Endodermal cell (in vitro differentiated cells): ENCODE data around the gene CYSTM1. TPM values are rescaled to one million over a fixed set of nuclear protein-coding genes. Genes with fewer than 3 reads are reported as not detected.
A peak's percentile ranks its signal among the peaks of the same experiment; 100 is the strongest.

Experiments
- DNase-seq: peaks from one replicate; pipeline ENCODE4 v3.0.0-alpha.2; 2017
- H3K27ac ChIP-seq: 2 replicates; pipeline ENCODE4 v1.5.1; 2013; ENCODE audit warnings: mild to moderate bottlenecking, low read depth, low read length, moderate library complexity
- H3K27me3 ChIP-seq: 2 replicates; pipeline ENCODE4 v1.6.1; 2013; ENCODE audit warnings: mild to moderate bottlenecking, low read length, moderate library complexity; ENCODE audit not compliant: insufficient read depth, control insufficient read depth, poor library complexity, severe bottlenecking
- H3K36me3 ChIP-seq: 2 replicates; pipeline ENCODE4 v1.7.0; 2013; ENCODE audit warnings: mild to moderate bottlenecking, low read length, moderate library complexity; ENCODE audit not compliant: control insufficient read depth, insufficient read depth
- H3K4me1 ChIP-seq: one replicate; pipeline ENCODE4 v1.7.0; 2013; ENCODE audit warnings: low read length; ENCODE audit not compliant: control insufficient read depth, insufficient read depth
- H3K4me3 ChIP-seq: 2 replicates; pipeline ENCODE4 v1.5.1; 2013; ENCODE audit warnings: mild to moderate bottlenecking, low read length, moderate library complexity
- H3K9ac ChIP-seq: 2 replicates; pipeline ENCODE4 v1.6.1; 2013; ENCODE audit warnings: mild to moderate bottlenecking, low read length, moderate library complexity; ENCODE audit not compliant: poor library complexity, severe bottlenecking; ENCODE audit errors: extremely low read depth
- H3K9me3 ChIP-seq: 2 replicates; pipeline ENCODE4 v1.6.1; 2013; ENCODE audit warnings: mild to moderate bottlenecking, low read length, moderate library complexity; ENCODE audit not compliant: control insufficient read depth
- H3K27ac Mint-ChIP-seq: 2 replicates; pipeline ENCODE4 v1.8.0; 2020; ENCODE audit warnings: mixed read lengths
- H3K27me3 Mint-ChIP-seq: 2 replicates; pipeline ENCODE4 v1.8.0; 2021; ENCODE audit warnings: mild to moderate bottlenecking, mixed read lengths; ENCODE audit not compliant: insufficient read depth
- H3K36me3 Mint-ChIP-seq: 2 replicates; pipeline ENCODE4 v1.8.0; 2020; ENCODE audit warnings: low read depth, mixed read lengths
- H3K4me1 Mint-ChIP-seq: 2 replicates; pipeline ENCODE4 v1.8.0; 2020; ENCODE audit warnings: mixed read lengths
- H3K4me3 Mint-ChIP-seq: 2 replicates; pipeline ENCODE4 v1.8.0; 2020; ENCODE audit warnings: mild to moderate bottlenecking, moderate library complexity, mixed read lengths
- H3K9me3 Mint-ChIP-seq: 2 replicates; pipeline ENCODE4 v1.8.0; 2020; ENCODE audit warnings: mild to moderate bottlenecking, mixed read lengths
- CTCF ChIP-seq: fragments of 200-600 bp; sonication (generic); conservative IDR thresholded peaks from 2 replicates; pipeline ENCODE4 v1.5.0; 2021; ENCODE audit warnings: antibody characterized with exemption, mild to moderate bottlenecking
- WGBS, 2 experiments: methylation state at CpG; one replicate each; pipeline versions ENCODE4 v1.1.5 to v1.1.7; 2013; ENCODE audit warnings: missing lambda C conversion rate in 2 of 2, mixed read lengths in 1 of 2; ENCODE audit not compliant: insufficient coverage in 1 of 2, insufficient read length in 1 of 2; 5-methylcytosine and 5-hydroxymethylcytosine counted together
- total RNA-seq, 2 donors: library from RNA; stranded (reverse); fragmentation: NEBNext Ultra II Directional in 1 of 2; extraction: Animal tissue kit (Norgen Biotek cat#: 25700) in 1 of 2; gene quantifications; 2 replicates in 1 of 2; 3 replicates in 1 of 2; pipeline ENCODE4 v1.2.1, GENCODE V29; 2021

The CYSTM1 gene
- total RNA-seq, 2 donors from 2014 or later, result 30.7 to 38.1 TPM

DNA sequence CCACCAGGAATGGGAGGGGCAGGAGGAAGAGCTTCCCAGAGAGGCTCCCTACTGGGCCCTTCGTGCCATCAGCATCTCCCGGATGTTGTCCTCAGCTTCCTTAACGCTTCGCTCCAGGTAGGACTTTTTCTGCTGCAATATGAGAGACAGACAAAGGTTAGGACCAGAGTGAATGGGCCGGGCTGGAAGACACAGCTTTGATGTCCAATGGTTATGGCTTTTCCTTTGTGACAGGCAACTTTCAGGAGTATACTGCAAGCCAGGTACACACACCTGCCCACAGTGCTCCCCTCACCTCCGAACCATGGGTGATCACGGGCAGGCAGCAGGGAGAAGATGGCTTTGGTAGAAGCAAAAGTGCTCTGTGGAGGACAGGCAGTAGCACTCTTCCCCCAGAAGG lies 70.9 kb downstream of the CYSTM1 start:
- Mint-ChIP-seq H3K4me3 (no peak overlapping the region), H3K4me1 (peaks cover 15% of the 10 kb centered on the region), H3K36me3 (peaks cover 30% of the 10 kb centered on the region), H3K27me3 (no peaks in the 10 kb centered on the region), H3K9me3 (no peaks in the 10 kb centered on the region), H3K27ac (peak overlapping the region; percentile 50)
- H3K27me3 ChIP-seq, result no peaks in the 10 kb centered on the region
- no peak for DNase-seq
- no peak for TF ChIP-seq CTCF
- H3K36me3 ChIP-seq, result peaks cover 41% of the 10 kb centered on the region
- WGBS, 2 experiments, result 92% methylated on average over 5 to 7 of the region's 7 CpGs
- H3K4me3 ChIP-seq, result no peak overlapping the region
- H3K4me1 ChIP-seq, result no peaks in the 10 kb centered on the region
- no peak overlapping the region for H3K27ac ChIP-seq
- no peak overlapping the region for H3K9ac ChIP-seq
- H3K9me3 ChIP-seq, result no peaks in the 10 kb centered on the region

- TF ChIP-seq CTCF, result no peak
- H3K27ac ChIP-seq, result no peak overlapping the region
- Mint-ChIP-seq H3K4me1 (peaks cover 13% of the 10 kb centered on the region), H3K4me3 (no peak overlapping the region), H3K9me3 (no peaks in the 10 kb centered on the region), H3K27me3 (no peaks in the 10 kb centered on the region), H3K27ac (peak overlapping the region; percentile 50), H3K36me3 (peaks cover 34% of the 10 kb centered on the region)
- H3K4me1 ChIP-seq, result no peaks in the 10 kb centered on the region
- WGBS, 2 experiments, result 90 to 94% methylated on average over 8 of the region's 8 CpGs
- peaks cover 41% of the 10 kb centered on the region for H3K36me3 ChIP-seq
- no peak overlapping the region for H3K4me3 ChIP-seq
- no peaks in the 10 kb centered on the region for H3K27me3 ChIP-seq
- no peaks in the 10 kb centered on the region for H3K9me3 ChIP-seq
- H3K9ac ChIP-seq, result no peak overlapping the region
- no peak for DNase-seq
Observed at GRCh38 chr5:140246378-140247122, 71.6 kb downstream of the CYSTM1 start.

- Histone ChIP-seq H3K4me1 (no peaks in the 10 kb centered on the region), H3K9me3 (no peaks in the 10 kb centered on the region), H3K27ac (no peak overlapping the region), H3K4me3 (no peak overlapping the region), H3K9ac (no peak overlapping the region), H3K36me3 (peaks cover 35% of the 10 kb centered on the region), H3K27me3 (no peaks in the 10 kb centered on the region)
- H3K27me3 Mint-ChIP-seq, result no peaks in the 10 kb centered on the region
- peaks cover 16% of the 10 kb centered on the region for H3K4me1 Mint-ChIP-seq
- DNase-seq, result no peak
- peaks cover 32% of the 10 kb centered on the region for H3K36me3 Mint-ChIP-seq
- H3K4me3 Mint-ChIP-seq, result no peak overlapping the region
- H3K27ac Mint-ChIP-seq, result no peak overlapping the region
- 79 to 80% methylated on average over 1 to 3 of the region's 3 CpGs for WGBS, 2 experiments
- TF ChIP-seq CTCF, result no peak
- H3K9me3 Mint-ChIP-seq, result no peaks in the 10 kb centered on the region
Observed at GRCh38 chr5:140248414-140248813, 73.4 kb downstream of the CYSTM1 start.
